ENCODE data around the gene LRRC38. TPM values are rescaled to one million over a fixed set of nuclear protein-coding genes. Genes with fewer than 3 reads are reported as not detected.

Gene LRRC38
- total and polyA plus RNA-seq, 10 of the 15 experiments (the other 5 are each of a cell fraction or from before 2014, with no cell fraction given), result not detected

- no peak overlapping the region for H2AFZ ChIP-seq (ENCODE audit: control insufficient read depth, low read depth, low read length)
- BruUV-seq (replicated peaks), result no TSS peak
- H3K9ac ChIP-seq (ENCODE audit: control insufficient read depth, insufficient read depth, low read length), result no peak overlapping the region
- no peak for DNase-seq (ENCODE audit: low read depth, low spot score)
- H3K36me3 ChIP-seq (ENCODE audit: control insufficient read depth in 2 of 2, insufficient read depth in 2 of 2, low read length in 1 of 2), result no peaks in the 10 kb centered on the region
- H3K4me2 ChIP-seq (ENCODE audit: control insufficient read depth, insufficient read depth), result no peak overlapping the region
- TF ChIP-seq TCF12 (IDR thresholded peaks at IDR 0.05; ENCODE audit: low read depth, low read length), result no peak
- TF ChIP-seq SREBF2 (IDR thresholded peaks at IDR 0.05; ENCODE audit: low read length), result no peak
- TF ChIP-seq CBX3 (IDR thresholded peaks at IDR 0.05; ENCODE audit: borderline replicate concordance, low read depth), result no peak
- no peak for TF ChIP-seq ZNF274 (IDR thresholded peaks at IDR 0.05; ENCODE audit: insufficient read depth, insufficient read length)
- TF ChIP-seq CREM (IDR thresholded peaks at IDR 0.05; ENCODE audit: low read depth), result no peak
- TF ChIP-seq RAD21 (IDR thresholded peaks at IDR 0.05; ENCODE audit: insufficient read depth, low read depth, low read length), result peak; percentile 22; the same call in 1 of the 2 replicates
- no peak for TF ChIP-seq NBN (IDR thresholded peaks at IDR 0.05)
- no peak for TF ChIP-seq RBBP5 (conservative IDR thresholded peaks at IDR 0.05)
- no peak for TF ChIP-seq ATF3 (IDR thresholded peaks at IDR 0.05; ENCODE audit: borderline replicate concordance, extremely low read depth, low read depth, low read length)
- no peak for TF ChIP-seq EP300 (IDR thresholded peaks at IDR 0.05; ENCODE audit: borderline replicate concordance in 1 of 2, control insufficient read depth in 1 of 2, low read depth in 2 of 2, low read length in 2 of 2)
- TF ChIP-seq CTCF (IDR thresholded peaks at IDR 0.05 in 2 of 3, conservative IDR thresholded peaks at IDR 0.05 in 1 of 3; ENCODE audit: control insufficient read depth in 2 of 3, extremely low read depth in 1 of 3, insufficient read depth in 1 of 3, low read depth in 3 of 3, low read length in 3 of 3), result peak; percentile 44 to 52 (median 52); a peak in 5 of 6 replicates
- no peak for TF ChIP-seq SRF (IDR thresholded peaks at IDR 0.05; ENCODE audit: low read depth in 2 of 2, low read length in 2 of 2)
- peaks cover 2 to 3% of the 10 kb centered on the region in 2 experiments; a peak in 2 of 4 replicates for H3K27me3 ChIP-seq (replicated peaks in 1 of 2; ENCODE audit: control insufficient read depth in 2 of 2, insufficient read depth in 2 of 2, low read length in 1 of 2)
- no peaks in the 10 kb centered on the region for H3K9me3 ChIP-seq (replicated peaks; ENCODE audit: control insufficient read depth, insufficient read depth, low read length)
- in situ Hi-C loops (cut with MboI), result no loop called here
- no peaks in the 10 kb centered on the region for H3K4me1 ChIP-seq (ENCODE audit: control insufficient read depth, insufficient read depth, low read length)
- POLR2A ChIA-PET, result no interaction called here
- SMC1A ChIA-PET (ENCODE audit: uncharacterized antibody, unreplicated experiment), result no interaction called here
- RAD21 ChIA-PET (ENCODE audit: unreplicated experiment), result no interaction called here
- CTCF ChIA-PET, result interaction anchor here (1.4 kb wide), 1 partner anchor 10 kb away, joined by 3 read pairs; no protein-coding TSS in a partner anchor
- peak; percentile 74 for ATAC-seq
- H3K79me2 ChIP-seq (ENCODE audit: control insufficient read depth, insufficient read depth, low read length), result no peaks in the 10 kb centered on the region
- H3K27ac ChIP-seq (ENCODE audit: control insufficient read depth, insufficient read depth), result no peak overlapping the region
- no peak for FAIRE-seq
- H4K20me1 ChIP-seq (ENCODE audit: control insufficient read depth, insufficient read depth), result no peaks in the 10 kb centered on the region
- no peak overlapping the region for H3K4me3 ChIP-seq
- intact Hi-C loops (cut with micrococcal nuclease; ENCODE audit: unreplicated experiment), result no loop called here
- 8% methylated on average over 18 of the region's 18 CpGs for WGBS (ENCODE audit: insufficient coverage, insufficient replicate concordance, low lambda C conversion rate, missing lambda C conversion rate)
These were observed 3.5 kb upstream of the LRRC38 start for GRCh38 chr1:13517193-13517812.

Data from GM12878 (cell line).